ENCODE data around the gene CDH11. TPM values are rescaled to one million over a fixed set of nuclear protein-coding genes. Genes with fewer than 3 reads are reported as not detected.

Gene CDH11
- total and polyA plus RNA-seq, 10 of the 15 experiments (the other 5 are each of a cell fraction or from before 2014, with no cell fraction given) = 0.31 to 9.7 (median 0.87) TPM

DNA sequence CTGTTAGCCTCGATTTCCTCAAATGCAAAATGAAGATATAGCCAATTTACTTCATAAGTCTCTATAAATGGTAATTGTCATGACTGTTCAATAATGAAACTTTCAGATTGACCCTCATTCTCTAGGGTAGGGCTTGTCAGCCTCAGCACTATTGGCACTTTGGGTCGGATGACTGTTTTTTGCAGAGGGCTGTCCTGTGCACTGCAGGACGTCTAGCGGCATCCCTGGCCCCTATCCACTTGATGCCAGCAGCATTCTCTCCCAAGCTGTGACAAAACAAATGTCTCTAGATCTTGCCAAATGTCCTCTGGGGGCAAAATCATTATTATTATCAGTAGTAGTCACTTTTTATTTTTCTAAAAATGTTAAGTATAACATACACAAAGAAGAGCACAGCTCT is 24.6 kb downstream of the CDH11 start:
- WGBS (ENCODE audit: insufficient coverage, insufficient replicate concordance, low lambda C conversion rate, missing lambda C conversion rate) = 42% methylated on average over 4 of the region's 4 CpGs
- in situ Hi-C loops (cut with MboI) = no loop called here
- Histone ChIP-seq H3K4me2 (ENCODE audit: control insufficient read depth, insufficient read depth) (no peak overlapping the region), H3K4me1 (ENCODE audit: control insufficient read depth, insufficient read depth, low read length) (no peaks in the 10 kb centered on the region), H3K36me3 (ENCODE audit: control insufficient read depth in 2 of 2, insufficient read depth in 2 of 2, low read length in 1 of 2) (no peaks in the 10 kb centered on the region), H3K9ac (ENCODE audit: control insufficient read depth, insufficient read depth, low read length) (no peak overlapping the region), H3K9me3 (replicated peaks; ENCODE audit: control insufficient read depth, insufficient read depth, low read length) (no peaks in the 10 kb centered on the region), H3K4me3 (no peak overlapping the region), H2AFZ (ENCODE audit: control insufficient read depth, low read depth, low read length) (no peak overlapping the region), H3K27ac (ENCODE audit: control insufficient read depth, insufficient read depth) (no peak overlapping the region), H3K79me2 (ENCODE audit: control insufficient read depth, insufficient read depth, low read length) (no peaks in the 10 kb centered on the region), H3K27me3 (replicated peaks in 1 of 2; ENCODE audit: control insufficient read depth in 2 of 2, insufficient read depth in 2 of 2, low read length in 1 of 2) (no peaks in the 10 kb centered on the region), H4K20me1 (ENCODE audit: control insufficient read depth, insufficient read depth) (no peaks in the 10 kb centered on the region)
- ChIA-PET RAD21 (ENCODE audit: unreplicated experiment) (no interaction called here), CTCF (no interaction called here), POLR2A (no interaction called here), SMC1A (ENCODE audit: uncharacterized antibody, unreplicated experiment) (interaction anchor here (0.6 kb wide), 1 partner anchor 77 kb away, joined by 3 read pairs; no protein-coding TSS in a partner anchor)
- intact Hi-C loops (cut with micrococcal nuclease; ENCODE audit: unreplicated experiment) = no loop called here
- ATAC-seq (no peak), DNase-seq (ENCODE audit: low read depth, low spot score) (no peak), FAIRE-seq (no peak)
- no TSS peak for BruUV-seq (replicated peaks)
- TF ChIP-seq PML (IDR thresholded peaks at IDR 0.05; ENCODE audit: low read length) (no peak), EED (IDR thresholded peaks at IDR 0.05; ENCODE audit: low read depth) (no peak), TCF7 (IDR thresholded peaks at IDR 0.05; ENCODE audit: borderline replicate concordance) (no peak)
- TF ChIP-seq, protein P1, sequence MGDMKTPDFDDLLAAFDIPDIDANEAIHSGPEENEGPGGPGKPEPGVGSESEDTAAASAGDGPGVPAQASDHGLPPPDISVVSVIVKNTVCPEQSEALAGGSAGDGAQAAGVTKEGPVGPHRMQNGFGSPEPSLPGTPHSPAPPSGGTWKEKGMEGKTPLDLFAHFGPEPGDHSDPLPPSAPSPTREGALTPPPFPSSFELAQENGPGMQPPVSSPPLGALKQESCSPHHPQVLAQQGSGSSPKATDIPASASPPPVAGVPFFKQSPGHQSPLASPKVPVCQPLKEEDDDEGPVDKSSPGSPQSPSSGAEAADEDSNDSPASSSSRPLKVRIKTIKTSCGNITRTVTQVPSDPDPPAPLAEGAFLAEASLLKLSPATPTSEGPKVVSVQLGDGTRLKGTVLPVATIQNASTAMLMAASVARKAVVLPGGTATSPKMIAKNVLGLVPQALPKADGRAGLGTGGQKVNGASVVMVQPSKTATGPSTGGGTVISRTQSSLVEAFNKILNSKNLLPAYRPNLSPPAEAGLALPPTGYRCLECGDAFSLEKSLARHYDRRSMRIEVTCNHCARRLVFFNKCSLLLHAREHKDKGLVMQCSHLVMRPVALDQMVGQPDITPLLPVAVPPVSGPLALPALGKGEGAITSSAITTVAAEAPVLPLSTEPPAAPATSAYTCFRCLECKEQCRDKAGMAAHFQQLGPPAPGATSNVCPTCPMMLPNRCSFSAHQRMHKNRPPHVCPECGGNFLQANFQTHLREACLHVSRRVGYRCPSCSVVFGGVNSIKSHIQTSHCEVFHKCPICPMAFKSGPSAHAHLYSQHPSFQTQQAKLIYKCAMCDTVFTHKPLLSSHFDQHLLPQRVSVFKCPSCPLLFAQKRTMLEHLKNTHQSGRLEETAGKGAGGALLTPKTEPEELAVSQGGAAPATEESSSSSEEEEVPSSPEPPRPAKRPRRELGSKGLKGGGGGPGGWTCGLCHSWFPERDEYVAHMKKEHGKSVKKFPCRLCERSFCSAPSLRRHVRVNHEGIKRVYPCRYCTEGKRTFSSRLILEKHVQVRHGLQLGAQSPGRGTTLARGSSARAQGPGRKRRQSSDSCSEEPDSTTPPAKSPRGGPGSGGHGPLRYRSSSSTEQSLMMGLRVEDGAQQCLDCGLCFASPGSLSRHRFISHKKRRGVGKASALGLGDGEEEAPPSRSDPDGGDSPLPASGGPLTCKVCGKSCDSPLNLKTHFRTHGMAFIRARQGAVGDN (IDR thresholded peaks at IDR 0.05) = no peak

DNA sequence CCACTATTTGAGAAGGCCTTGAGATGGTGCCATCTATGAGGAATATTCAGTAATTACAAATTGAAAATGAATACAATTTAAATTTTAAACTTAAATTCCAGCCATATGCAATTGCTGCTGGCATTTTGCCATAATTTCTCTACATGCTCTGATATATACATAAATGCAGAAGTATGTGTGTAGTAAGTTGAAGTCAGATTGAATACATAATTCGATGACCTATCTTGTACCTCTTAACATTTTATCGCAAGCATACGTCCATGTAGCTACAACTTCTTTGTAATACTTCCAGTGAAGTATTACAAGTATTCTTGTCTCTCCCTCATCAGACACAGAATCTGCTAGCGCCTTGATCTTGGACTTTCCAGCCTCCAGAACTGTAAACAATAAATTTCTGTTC is 26.0 kb downstream of the CDH11 start:
- Histone ChIP-seq H3K9me3 (replicated peaks; ENCODE audit: control insufficient read depth, insufficient read depth, low read length) (no peaks in the 10 kb centered on the region), H3K4me1 (ENCODE audit: control insufficient read depth, insufficient read depth, low read length) (no peaks in the 10 kb centered on the region), H3K36me3 (ENCODE audit: control insufficient read depth in 2 of 2, insufficient read depth in 2 of 2, low read length in 1 of 2) (no peaks in the 10 kb centered on the region), H3K9ac (ENCODE audit: control insufficient read depth, insufficient read depth, low read length) (no peak overlapping the region), H2AFZ (ENCODE audit: control insufficient read depth, low read depth, low read length) (no peak overlapping the region), H3K4me2 (ENCODE audit: control insufficient read depth, insufficient read depth) (no peak overlapping the region), H4K20me1 (ENCODE audit: control insufficient read depth, insufficient read depth) (no peaks in the 10 kb centered on the region), H3K27ac (ENCODE audit: control insufficient read depth, insufficient read depth) (no peak overlapping the region), H3K79me2 (ENCODE audit: control insufficient read depth, insufficient read depth, low read length) (no peaks in the 10 kb centered on the region), H3K27me3 (replicated peaks in 1 of 2; ENCODE audit: control insufficient read depth in 2 of 2, insufficient read depth in 2 of 2, low read length in 1 of 2) (no peaks in the 10 kb centered on the region), H3K4me3 (no peak overlapping the region)
- CTCF ChIA-PET = no interaction called here
- no peak for ATAC-seq
- DNase-seq (ENCODE audit: low read depth, low spot score) = no peak
- POLR2A ChIA-PET = no interaction called here
- no TSS peak for BruUV-seq (replicated peaks)
- RAD21 ChIA-PET (ENCODE audit: unreplicated experiment) = no interaction called here
- FAIRE-seq = no peak
- 36% methylated on average over 4 of the region's 4 CpGs for WGBS (ENCODE audit: insufficient coverage, insufficient replicate concordance, low lambda C conversion rate, missing lambda C conversion rate)
- intact Hi-C loops (cut with micrococcal nuclease; ENCODE audit: unreplicated experiment) (no loop called here), in situ Hi-C loops (cut with MboI) (no loop called here)
- SMC1A ChIA-PET (ENCODE audit: uncharacterized antibody, unreplicated experiment) = no interaction called here
- TF ChIP-seq, protein P2, sequence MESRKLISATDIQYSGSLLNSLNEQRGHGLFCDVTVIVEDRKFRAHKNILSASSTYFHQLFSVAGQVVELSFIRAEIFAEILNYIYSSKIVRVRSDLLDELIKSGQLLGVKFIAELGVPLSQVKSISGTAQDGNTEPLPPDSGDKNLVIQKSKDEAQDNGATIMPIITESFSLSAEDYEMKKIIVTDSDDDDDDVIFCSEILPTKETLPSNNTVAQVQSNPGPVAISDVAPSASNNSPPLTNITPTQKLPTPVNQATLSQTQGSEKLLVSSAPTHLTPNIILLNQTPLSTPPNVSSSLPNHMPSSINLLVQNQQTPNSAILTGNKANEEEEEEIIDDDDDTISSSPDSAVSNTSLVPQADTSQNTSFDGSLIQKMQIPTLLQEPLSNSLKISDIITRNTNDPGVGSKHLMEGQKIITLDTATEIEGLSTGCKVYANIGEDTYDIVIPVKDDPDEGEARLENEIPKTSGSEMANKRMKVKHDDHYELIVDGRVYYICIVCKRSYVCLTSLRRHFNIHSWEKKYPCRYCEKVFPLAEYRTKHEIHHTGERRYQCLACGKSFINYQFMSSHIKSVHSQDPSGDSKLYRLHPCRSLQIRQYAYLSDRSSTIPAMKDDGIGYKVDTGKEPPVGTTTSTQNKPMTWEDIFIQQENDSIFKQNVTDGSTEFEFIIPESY (IDR thresholded peaks at IDR 0.05) = no peak
- TF ChIP-seq, protein P3, sequence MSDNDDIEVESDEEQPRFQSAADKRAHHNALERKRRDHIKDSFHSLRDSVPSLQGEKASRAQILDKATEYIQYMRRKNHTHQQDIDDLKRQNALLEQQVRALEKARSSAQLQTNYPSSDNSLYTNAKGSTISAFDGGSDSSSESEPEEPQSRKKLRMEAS (IDR thresholded peaks at IDR 0.05; ENCODE audit: low read depth, low read length) = no peak
- TF ChIP-seq TBL1XR1 (IDR thresholded peaks at IDR 0.05; ENCODE audit: low read depth, low read length) (no peak), TCF12 (IDR thresholded peaks at IDR 0.05; ENCODE audit: low read depth, low read length) (no peak), SREBF1 (IDR thresholded peaks at IDR 0.05; ENCODE audit: low read length) (no peak), RCOR1 (conservative IDR thresholded peaks at IDR 0.05; ENCODE audit: low read depth, low read length) (no peak)

Measured in GM12878 (cell line).